Left ventricle myocardium superior (tissue), 1 donor: ENCODE measurements around the gene GATD1. TPM values are rescaled to one million over a fixed set of nuclear protein-coding genes. Genes with fewer than 3 reads are reported as not detected.

Source experiments
- ATAC-seq: fragments of 200-7000 bp; cut with Tn5 transposase; one replicate; pipeline ENCODE4 v1.9.1; 2020; ENCODE audit warnings: mild to moderate bottlenecking, moderate library complexity
- DNase-seq: peaks from one replicate; pipeline ENCODE4 v3.0.0-alpha.2; 2020
- intact Hi-C: fragments of 100-400 bp; cut with micrococcal nuclease; formaldehyde crosslinking; loops from one replicate; pipeline ENCODE4 v1.11.0; 2022
- total RNA-seq: library from RNA; stranded (reverse); fragmentation: NEBNext Ultra II Directional; extraction: Animal tissue kit (Norgen Biotek cat#: 25700); gene quantifications from one replicate; pipeline ENCODE4 v1.2.1, GENCODE V29; 2021
- donor health status: DM: no; HTN: yes; CAD: no; lungs with severe emphysema.

GATD1 gene
- total RNA-seq, 1 donor from 2014 or later = 23.1 TPM

DNA sequence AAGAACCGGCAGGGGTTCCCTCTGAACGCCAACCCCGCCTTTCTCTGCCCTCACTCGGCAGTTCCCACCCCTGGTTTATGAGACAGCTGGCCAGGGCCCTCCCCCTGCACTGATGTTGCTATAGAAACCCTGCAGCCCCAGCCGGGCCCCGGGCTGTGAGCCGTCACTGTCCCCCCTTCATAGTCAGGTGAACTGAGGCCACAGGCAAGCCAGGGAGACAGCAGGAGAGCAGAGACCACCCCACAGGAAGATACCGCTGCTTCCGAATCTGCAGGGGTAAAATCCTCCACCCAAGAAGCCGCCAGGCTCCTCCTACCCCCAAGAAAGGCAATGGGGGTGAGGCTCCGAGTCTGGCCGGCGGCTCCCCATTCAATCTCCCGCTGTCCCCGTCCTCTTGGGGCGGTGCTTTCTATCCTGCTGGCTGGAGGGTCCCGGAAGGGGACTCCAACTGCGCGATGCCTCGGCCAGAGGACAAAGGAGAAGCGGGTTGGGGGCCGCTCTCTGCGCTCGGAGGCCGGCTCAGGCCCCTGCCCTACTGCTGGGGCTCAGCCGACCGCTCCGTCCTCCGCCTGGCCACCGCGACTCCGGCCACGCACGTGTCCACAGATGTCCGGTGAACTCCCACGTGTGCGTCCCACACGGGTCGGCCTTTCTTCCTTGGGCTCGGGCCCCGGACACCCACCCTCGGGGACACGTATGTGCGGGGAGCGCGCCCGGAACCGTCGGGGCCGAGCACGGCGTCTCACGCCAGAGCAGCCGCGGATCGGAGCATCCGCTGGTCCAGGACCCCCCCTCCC is 20.2 kb upstream of the GATD1 start:
- ATAC-seq (peak; percentile 57), DNase-seq (peak; percentile 78)
- intact Hi-C loops = no loop called here

DNA sequence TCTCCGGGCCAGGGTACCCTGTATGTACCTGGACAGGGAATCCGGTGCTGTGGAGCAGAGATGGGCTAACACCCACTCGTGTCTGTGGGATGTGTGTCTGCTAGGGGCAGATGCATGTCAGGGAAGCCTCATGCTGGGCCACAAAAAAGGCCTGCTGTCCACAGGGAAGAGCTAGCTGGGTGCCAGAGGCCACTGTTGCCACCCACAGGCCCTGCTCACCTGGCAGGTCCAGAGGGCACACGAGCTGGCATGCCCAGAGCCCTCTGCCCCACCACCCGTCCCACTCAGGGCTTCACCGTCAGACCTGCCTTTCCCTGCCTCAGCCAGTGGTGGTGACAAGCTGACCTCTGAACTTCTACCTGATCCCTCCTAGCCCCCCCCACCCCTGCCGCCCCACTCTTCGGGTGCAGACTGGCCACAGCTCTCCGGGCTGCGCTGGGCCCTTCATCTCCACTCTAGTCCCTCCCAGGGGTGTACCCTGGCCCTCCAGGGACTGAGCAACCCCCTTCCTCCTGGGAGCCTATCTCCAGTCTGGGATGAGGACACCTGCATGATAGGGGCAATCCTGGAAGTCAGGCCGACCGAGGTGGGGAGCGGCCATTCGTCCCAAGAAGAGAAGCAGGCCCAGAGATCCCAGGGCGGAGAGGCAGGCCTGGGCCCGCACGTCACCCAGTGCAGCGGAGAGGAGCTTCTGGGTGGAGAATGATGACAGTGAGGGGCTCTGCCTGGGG is 19.4 kb upstream of the GATD1 start:
- DNase-seq (peak; percentile 34), ATAC-seq (no peak)
- intact Hi-C loops = no loop called here

DNA sequence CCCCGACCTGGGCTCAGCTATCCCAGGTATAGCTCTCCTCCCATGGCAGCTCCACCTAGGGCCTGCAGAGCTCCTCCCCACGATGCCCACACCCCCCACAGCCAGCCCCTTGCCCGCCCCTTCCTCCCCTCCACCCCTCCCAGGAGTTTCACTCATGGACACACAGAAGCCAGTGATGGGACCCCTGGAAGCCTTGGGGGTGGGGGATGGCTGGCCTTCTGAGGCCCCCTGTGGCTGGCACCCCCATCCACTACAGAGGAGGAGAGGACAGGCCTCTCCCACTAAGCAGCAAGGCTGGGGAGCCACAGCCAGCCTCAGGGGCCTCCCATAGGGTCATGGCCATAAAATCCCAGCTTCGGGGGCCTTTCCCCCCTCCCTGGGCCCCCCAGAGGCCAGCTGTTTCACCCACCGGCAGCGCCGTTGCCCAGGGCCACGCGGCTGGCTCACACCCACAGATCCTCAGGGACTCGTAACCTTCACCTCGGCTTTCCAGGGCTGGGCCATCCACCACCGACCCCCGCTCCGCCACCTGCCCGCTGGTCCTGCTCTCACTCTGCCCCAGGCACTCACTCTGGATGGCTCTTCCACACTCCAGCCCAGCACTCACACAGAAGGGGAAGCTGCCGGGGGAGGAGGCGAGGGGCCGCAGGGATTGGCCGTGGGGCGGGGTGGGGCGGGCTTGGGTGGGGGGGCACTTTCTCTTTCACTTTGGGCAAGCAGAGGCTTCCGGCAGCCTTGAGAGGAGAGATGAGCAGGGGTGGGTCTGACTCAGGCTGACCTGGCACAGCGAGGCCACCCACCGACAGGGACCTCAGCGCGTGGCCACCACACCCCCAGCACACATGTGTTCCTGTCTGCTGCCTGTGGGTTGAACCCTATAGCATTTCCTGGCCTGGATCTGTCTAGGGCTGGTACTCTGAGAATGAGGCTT is 18.6 kb upstream of the GATD1 start:
- intact Hi-C loops = no loop called here
- ATAC-seq (peak; percentile 57), DNase-seq (peak; percentile 81)

DNA sequence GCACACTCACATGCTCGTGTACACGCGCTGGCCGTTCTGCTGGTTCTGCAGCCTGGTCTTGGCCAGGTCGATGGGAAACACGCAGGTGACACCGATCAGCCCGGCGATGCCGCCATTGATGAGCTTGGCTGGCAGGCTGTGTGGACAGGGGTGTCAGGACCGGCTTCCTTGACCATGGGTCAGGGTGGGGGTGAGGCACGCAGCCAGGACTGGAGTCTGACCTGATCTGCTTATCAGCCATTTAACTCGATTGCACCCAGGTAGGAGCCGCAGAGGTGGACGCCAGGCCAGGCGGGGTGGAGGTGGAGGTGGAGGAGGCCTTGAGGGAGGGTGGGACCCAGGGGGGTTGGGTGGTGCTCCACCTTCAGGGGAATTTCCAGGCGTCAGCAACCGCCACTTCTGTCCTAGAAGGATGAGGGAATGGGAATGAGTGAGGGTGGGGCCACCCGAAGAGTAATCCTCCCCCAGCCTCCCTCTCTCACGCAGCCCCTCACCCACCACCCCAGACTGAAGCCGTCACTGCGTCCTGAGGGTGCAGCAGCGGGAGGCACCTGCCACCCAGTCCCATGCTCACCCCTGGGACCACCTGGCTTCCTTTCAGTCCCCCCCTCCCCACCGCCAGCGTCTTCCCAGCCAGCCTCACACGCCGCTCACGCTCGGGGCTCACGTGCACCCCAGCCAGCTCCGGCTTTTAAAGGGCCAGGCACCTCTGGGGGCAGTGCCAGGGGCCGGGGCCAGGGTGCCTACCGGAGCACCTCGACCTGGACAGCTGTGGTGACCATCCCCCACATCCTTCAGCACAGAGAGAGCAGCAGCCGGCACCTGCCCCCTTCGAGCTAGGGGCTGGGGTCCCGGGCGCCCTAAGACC is 17.7 kb upstream of the GATD1 start:
- intact Hi-C loops = no loop called here
- no peak for ATAC-seq
- DNase-seq = peak; percentile 34

DNA sequence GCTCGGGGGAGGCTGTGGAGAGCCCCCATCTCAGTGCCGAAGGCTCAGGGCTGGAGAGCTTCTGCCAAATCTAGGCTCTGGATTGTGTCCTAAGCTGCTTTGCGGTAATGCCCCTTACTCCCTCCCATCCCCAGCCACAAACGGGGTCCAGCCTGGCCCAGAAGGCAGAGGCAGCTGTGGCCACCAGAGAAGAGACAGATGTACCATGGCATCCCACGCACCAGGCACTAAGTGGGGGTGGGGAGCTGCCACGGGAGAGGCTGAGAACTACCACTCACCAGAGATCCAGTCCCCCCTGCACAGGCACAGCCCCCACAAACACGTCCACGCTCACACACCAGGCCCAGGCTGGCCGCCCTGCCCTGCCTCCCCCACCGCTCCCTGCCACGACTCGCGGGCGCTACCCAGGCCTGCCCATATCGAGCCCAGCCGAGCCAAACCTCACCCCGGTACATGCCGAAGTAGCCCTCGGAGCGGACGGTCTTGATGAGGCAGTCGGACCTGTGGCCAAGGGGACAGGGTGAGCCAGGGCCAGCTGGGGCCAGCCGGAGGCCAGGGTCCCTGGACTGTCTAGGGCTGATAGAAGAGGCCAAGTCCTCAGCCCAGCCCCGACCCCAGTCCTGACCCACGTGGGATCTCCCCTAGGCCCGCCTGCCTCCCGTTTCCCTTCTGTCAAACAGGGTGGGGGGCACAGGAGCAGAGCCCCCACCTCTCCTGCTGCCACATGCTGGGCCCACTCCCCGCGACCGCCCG is 16.9 kb upstream of the GATD1 start:
- ATAC-seq (no peak), DNase-seq (no peak)
- intact Hi-C loops = no loop called here

DNA sequence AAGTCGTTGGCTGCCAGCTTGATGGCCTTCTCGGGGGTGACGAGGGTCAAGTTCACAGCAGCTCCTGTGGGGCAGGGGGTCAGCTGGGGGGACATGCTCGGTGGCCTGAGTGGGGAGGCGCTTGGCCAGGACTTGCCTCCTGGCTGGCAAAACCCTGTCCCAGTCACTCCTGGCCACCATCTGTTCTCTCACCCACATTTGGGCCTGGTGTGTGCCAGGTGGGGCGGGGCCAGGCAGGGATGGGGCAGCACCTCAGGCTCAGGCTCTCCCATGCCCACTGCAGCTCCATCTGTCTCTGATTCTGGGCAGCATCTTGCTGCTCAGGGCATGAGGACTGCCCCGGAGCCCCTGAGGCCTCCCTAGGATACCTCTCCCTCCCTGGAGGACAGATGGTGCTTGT is 16.3 kb upstream of the GATD1 start:
- ATAC-seq (no peak), DNase-seq (no peak)
- intact Hi-C loops = no loop called here

DNA sequence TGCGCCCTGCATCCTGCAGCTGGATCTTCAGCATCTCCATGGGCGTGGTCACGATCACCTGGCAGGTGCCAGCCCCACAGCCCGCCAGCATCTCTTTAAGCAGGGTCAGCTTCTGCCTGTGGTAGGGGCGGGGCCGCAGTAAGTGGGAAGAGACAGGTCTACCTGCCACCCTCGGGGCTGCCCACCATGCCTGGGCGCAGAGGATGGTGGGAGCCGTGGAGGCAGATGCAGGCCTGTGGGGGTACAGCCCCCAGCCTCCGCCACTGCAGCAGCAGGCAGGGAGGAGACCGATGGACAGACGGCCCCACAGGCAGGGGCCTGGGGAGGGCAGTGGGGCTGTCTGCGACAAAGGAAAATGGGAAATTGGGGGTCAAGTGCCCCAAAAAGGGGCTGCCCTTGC is 15.6 kb upstream of the GATD1 start:
- intact Hi-C loops = no loop called here
- ATAC-seq (no peak), DNase-seq (no peak)

DNA sequence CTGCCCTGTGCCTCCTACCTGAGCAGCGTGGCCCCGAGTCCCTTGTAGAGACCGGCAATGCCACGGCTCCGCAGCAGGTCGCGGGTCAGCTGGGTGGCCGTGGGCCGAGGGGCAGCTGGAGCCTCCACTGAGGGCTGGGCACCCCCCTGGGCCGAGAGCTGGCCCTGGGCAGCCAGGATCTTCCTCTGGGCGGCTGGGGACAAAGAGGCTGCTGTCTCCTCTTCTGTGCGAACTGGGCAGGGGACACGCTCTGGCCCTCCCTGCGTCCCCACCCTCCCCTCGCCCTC is 15.2 kb upstream of the GATD1 start:
- DNase-seq (no peak), ATAC-seq (no peak)
- intact Hi-C loops = no loop called here

DNA sequence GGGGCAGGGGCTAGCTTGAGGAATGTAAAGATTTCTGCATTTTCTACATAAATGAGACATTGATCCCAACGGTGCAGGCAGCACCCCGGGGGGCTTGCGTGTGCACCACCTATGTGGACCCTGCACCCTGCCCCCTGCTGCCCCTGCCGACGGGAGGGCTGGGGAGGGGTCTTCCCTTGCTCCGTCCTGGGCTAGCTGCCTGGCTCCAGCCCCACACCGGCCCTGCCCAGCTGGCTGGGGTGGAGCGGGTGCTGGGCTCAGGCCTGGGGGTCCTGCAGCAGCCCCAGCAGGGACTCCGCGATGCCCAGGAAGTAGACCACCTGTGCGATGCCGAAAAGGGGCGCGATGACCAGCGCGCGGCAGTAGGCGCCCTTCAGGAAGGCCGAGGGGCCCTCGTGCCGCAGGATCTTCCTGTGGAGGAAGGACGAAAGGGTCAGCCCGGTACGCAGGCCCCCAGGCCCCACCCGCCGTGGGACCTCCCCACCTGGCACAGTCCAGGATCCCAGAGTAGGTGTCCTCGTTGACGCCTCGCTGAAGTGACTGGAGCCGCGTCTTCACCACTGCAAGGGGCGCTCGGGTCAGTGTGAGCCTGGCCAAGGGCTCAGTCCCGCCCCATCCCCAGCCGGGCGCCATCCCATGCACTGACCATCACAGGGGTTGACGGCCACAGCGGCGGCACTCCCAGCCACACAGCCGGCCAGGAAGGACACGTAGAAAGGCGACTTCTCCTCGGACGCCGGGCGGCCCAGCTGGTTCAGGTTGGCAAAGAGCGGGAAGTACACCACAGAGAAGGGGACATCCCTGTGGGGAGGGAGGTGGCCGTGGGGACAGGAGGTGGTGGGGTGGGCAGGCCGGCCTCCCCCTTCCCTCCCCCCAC is 14.6 kb upstream of the GATD1 start:
- intact Hi-C loops = no loop called here
- DNase-seq (no peak), ATAC-seq (no peak)

DNA sequence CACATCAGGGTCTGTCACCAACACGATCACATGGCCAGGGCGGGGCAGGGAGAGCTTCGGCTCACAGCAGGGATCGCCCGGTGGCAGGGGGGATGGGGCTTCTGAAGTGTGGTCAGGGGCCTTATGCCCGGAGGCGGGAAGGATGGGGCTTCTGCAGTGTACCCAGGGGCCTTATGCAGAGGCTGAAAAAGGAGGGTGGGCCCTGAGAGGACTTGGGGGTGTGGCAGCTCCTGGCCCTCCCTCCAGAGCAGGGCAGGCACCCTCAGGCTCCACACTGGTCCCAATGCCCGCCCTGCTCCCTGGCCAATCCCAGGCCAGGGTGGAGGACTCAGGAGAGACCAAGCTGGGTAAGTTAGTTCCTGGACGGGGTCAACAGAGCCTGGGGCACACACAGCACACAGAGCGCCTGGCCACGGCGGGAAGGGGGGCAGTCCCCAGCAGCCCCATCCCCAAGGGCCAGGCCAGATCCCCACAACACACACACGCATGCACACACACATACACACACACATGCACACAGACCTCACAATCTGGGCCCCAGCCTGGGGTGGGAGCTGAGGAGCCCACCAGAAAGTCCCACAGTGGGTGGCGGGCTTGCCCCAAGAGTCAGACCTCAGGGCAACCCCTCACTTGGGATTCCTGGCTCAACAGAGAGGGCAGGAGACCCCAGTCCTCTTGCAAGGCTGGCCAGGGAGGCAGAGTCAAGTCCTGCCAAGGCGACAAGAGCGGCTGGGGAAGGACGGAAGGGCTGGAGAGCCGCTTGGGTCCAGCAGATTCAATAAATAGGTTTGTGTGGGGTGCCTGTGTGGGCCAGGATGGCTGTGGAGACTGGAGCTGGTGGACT is 13.7 kb upstream of the GATD1 start:
- intact Hi-C loops = no loop called here
- peak; percentile 23 for DNase-seq
- no peak for ATAC-seq

DNA sequence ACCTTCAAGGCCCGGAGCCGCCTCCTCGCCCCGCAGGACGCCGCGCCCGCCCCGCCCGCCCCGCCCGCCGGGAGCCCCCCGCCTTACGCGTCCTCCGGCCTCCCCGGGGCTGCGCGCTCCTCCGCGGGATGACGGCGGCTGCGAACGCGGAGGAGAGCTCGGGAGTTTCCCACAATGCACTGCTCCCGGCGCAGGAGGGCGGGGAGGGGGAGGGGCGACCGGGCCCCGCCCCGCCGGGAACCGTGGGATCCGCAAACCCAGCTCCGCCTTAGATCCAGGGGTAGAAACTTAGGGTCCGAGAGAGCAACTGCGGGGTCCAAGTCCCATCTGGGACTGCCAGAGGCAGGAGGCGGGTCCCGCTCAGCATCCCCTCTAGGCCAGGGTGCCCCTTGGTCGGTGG is 12.7 kb upstream of the GATD1 start, which contains the start of gene CEND1:
TSS of gene CEND1 (minus strand) at position 148 of the 400 bp plus-strand sequence. CDS start 1,514 bp downstream, outside the sequence.
- intact Hi-C loops = no loop called here
- ATAC-seq (peak; percentile 22), DNase-seq (peak; percentile 64)

DNA sequence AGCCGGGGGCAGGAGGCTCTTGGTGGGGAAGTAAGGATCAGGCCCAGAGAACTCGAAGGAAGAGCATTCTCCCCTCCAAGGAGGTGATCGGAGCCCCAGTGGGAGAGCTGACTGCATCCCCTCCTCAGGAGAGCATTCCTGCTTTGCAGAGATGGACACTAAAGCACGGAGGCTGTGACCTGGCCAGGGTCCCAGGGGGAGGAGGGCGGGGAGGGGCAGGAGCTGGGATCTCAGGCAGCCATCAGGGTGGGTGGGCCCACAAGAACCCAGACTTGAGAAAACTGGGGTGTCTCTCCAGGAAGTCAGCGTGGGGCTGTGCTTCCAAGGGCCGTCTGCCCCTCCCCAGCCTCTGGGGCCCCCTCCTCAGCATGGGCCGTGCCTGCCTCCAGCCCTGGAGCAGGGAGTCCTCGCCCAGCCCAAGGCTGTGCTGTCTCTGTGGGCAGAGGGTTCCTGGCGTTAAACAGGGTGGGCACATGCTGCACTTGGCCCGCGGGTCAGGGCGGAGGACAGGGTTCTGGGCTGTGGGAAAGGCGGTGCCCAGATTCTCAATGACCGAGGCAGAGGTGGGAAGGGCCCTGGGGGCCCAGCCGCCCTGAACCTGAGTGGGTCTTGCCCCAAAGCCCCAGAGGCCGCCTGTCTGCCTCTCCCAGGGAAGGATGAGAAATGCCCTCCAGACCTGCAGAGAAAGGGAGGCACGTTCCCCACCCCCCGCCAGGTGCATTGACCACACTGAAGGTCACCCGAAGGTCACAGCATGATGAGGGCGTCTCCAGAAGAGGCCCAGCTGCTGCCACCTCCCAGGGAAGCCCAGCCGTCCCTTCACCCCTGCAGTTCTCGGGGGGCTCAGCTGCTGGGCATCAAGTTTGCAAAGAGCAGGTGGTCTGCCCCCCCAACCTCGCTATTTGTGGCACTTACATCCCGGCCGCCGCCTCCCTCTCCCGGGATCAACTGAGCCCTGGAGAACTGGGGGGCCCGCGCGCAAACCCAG is 12.0 kb upstream of the GATD1 start:
- intact Hi-C loops = no loop called here
- ATAC-seq (no peak), DNase-seq (no peak)

DNA sequence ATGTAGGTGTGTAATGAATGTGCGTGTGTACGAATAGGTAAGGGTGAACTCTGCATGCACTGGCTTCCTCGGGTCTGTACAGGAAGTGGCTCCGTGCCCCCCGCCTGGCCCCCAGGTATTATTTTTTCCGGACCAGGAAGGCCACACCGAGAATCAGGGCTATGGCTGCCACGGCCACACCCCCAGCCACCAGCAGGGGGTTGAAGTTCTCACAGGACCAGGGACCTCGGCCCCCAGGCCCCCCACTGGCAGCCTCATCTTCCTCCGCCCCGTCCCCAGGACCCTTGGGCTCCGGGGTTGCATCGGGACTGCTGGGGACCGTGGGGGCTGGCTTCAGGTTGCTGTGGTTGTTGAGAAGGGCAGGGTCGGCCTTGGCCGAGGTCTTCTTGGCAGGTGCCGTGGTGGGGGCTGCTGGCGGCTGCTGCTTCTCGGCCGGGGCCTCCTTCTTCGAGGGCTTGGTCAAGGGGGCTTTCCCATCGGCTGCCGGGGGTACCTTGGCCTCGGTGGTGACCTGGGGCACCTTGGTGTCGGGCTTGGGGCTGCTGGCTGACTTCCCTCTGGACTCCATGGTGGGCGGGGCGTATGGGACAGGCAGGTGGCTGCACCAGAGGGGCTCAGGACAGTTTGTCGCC is 10.8 kb upstream of the GATD1 start:
- no peak for DNase-seq
- no peak for ATAC-seq
- intact Hi-C loops = no loop called here

DNA sequence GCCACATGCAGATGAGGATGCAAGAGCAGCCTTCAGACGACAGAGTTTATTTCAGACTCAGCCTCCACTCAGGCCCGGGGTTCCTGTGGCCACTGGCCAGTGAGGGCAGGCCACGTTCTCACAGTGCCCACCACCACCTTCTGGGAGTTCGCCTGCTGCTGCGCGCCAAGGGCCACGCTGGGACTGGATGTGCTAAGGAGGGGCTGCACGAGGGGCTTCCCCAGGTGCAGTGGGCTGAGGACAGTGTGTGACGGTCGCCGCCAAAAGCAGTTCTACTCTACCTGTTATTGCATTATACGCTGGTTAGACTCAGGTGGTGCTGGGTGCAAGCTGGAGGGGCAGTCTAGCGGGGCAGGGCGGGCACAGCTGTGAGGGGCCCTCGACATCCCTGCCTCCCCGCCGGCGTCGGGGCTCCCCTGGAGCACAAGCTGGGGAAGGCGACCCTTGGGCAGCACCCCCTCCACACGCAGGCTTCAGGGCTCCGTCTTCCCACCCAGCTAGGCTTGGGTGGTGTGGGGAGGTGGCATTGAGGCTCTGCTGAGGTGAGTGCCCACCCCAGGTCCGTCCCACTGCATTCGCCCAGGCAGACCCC is 9.9 kb upstream of the GATD1 start:
- ATAC-seq = no peak
- no peak for DNase-seq
- intact Hi-C loops = no loop called here
